Breast epithelium (tissue), 3 donors: ENCODE measurements around the gene RBPJ.

Source experiments
- POLR2AphosphoS5 ChIP-seq, 3 donors: sonication (generic); formaldehyde crosslinking; IDR thresholded peaks; one replicate each; pipeline ENCODE4 v1.6.1; 2017; ENCODE audit warnings: antibody characterized with exemption in 3 of 3
- TF ChIP-seq, protein P1 (sequence below), 3 donors: fragments of 450-650 bp; IDR thresholded peaks; one replicate each; pipeline ENCODE4 v1.5.1; 2016 to 2017; ENCODE audit warnings: antibody characterized with exemption in 3 of 3, mild to moderate bottlenecking in 3 of 3, moderate library complexity in 3 of 3

DNA sequence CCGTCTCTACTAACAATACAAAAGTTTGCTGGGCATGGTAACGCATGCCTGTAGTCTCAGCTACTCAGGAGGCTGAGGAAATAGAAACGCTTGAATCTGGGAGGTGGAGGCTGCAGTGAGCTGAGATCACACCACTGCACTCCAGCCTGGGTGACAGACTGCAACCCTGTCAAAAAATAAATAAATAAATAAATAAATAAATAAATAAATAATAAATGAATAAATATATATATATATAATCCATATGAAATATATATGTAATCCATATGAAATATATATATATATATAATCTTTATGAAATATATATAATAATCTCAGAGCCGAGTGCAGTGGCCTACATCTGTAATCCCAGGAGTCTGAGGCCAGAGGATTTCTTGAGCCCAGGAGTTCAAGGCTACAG is 17.8 kb upstream of the RBPJ start:
- TF ChIP-seq, protein P1, sequence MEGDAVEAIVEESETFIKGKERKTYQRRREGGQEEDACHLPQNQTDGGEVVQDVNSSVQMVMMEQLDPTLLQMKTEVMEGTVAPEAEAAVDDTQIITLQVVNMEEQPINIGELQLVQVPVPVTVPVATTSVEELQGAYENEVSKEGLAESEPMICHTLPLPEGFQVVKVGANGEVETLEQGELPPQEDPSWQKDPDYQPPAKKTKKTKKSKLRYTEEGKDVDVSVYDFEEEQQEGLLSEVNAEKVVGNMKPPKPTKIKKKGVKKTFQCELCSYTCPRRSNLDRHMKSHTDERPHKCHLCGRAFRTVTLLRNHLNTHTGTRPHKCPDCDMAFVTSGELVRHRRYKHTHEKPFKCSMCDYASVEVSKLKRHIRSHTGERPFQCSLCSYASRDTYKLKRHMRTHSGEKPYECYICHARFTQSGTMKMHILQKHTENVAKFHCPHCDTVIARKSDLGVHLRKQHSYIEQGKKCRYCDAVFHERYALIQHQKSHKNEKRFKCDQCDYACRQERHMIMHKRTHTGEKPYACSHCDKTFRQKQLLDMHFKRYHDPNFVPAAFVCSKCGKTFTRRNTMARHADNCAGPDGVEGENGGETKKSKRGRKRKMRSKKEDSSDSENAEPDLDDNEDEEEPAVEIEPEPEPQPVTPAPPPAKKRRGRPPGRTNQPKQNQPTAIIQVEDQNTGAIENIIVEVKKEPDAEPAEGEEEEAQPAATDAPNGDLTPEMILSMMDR (IDR thresholded peaks at IDR 0.05) = no peak
- no peak for TF ChIP-seq POLR2AphosphoS5 (IDR thresholded peaks at IDR 0.05)
